Colonic mucosa (tissue), 4 donors: ENCODE results near the gene GTPBP3. TPM values are rescaled to one million over a fixed set of nuclear protein-coding genes. Genes with fewer than 3 reads are reported as not detected.

ENCODE experiments used
- DNase-seq: peaks from one replicate; pipeline ENCODE4 v3.0.0-alpha.2; 2020
- H3K27ac ChIP-seq: fragments of 200-600 bp; one replicate; pipeline ENCODE4 v1.8.0; 2021
- H3K27me3 ChIP-seq: fragments of 200-600 bp; one replicate; pipeline ENCODE4 v1.8.0; 2021
- H3K36me3 ChIP-seq: fragments of 200-600 bp; one replicate; pipeline ENCODE4 v1.8.0; 2021
- H3K4me1 ChIP-seq: fragments of 200-600 bp; one replicate; pipeline ENCODE4 v1.8.0; 2021; ENCODE audit warnings: mild to moderate bottlenecking
- H3K4me3 ChIP-seq: fragments of 200-600 bp; one replicate; pipeline ENCODE4 v1.8.0; 2021
- H3K9ac ChIP-seq, 2 donors: one replicate each; pipeline ENCODE4 v1.7.0; 2013; ENCODE audit warnings: control low read depth in 2 of 2, low read depth in 2 of 2, low read length in 2 of 2
- H3K9me3 ChIP-seq: fragments of 200-600 bp; one replicate; pipeline ENCODE4 v1.8.0; 2021
- intact Hi-C: fragments of 100-400 bp; cut with DNase I; formaldehyde crosslinking; loops from one replicate; pipeline ENCODE4 v1.14.1; 2022
- total RNA-seq, 2 donors: library from RNA; stranded (reverse); fragmentation: NEBNext Ultra II Directional in 1 of 2; extraction: Animal tissue kit (Norgen Biotek cat#: 25700) in 1 of 2; gene quantifications; one replicate each; pipeline ENCODE4 v1.2.1, GENCODE V29; 2021
- TF ChIP-seq, protein P1 (sequence below): fragments of 200-600 bp; IDR thresholded peaks from one replicate; pipeline ENCODE4 v1.8.0; 2022; ENCODE audit warnings: antibody characterized with exemption, mild to moderate bottlenecking
- donor health status: healthy.
- donor health status: DM: no; HTN: no; CAD: no.
- donor health status: DM: no; HTN: no; CAD: no.

The GTPBP3 gene, protein sequence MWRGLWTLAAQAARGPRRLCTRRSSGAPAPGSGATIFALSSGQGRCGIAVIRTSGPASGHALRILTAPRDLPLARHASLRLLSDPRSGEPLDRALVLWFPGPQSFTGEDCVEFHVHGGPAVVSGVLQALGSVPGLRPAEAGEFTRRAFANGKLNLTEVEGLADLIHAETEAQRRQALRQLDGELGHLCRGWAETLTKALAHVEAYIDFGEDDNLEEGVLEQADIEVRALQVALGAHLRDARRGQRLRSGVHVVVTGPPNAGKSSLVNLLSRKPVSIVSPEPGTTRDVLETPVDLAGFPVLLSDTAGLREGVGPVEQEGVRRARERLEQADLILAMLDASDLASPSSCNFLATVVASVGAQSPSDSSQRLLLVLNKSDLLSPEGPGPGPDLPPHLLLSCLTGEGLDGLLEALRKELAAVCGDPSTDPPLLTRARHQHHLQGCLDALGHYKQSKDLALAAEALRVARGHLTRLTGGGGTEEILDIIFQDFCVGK
- total RNA-seq = 10 to 100 TPM; 15.4 to 26.9 TPM

DNA sequence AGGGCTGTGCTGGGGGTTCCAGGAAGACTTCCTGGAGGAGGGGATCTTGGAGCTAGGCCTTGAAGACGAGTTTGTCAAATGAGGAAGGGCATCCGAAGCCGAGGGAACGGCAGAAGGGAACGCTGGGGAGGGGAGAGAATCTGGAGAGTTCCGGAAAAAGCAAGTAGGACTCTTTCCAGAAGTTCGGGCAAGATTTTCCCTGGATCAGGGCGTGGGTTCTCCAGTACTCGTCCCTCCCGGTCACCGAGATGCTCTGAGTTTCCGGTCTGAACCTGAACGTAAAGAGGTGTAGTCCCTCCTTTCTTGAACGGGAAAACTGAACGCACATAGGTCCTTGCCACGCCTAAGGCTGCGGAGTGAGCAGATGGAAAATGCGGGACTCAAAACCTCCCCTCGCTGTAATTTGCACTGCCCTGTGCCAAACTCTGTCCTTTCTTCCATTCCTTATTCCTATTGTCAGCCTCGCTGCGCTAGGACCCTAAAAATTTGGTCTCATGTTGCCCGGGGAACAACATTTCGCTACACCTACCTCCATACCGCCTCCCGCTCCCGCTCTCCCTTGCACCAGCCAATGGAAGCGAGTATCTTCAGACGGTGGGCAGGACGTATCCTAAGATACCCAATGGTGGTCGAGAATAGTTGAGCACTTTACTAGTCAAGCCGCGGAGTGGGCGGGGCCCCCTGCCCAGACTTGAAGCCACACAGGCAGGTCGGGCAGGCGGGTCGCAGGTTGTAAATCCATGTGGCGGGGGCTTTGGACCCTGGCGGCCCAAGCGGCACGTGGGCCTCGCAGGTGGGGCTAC is at the start of gene GTPBP3:
Gene GTPBP3, plus strand, starts transcription at position 682 of the 803 bp plus-strand sequence. Its CDS starts 59 bp downstream, at position 741.
- H3K27me3 ChIP-seq = no peaks in the 10 kb centered on the region
- peak within 1 kb of the TSS; percentile 90 to 97 for H3K9ac ChIP-seq
- H3K9me3 ChIP-seq = no peaks in the 10 kb centered on the region
- H3K27ac ChIP-seq = peak within 1 kb of the TSS; percentile 83
- H3K36me3 ChIP-seq = no peaks in the 10 kb centered on the region
- H3K4me3 ChIP-seq = peak within 1 kb of the TSS; percentile 56
- DNase-seq = peak; percentile 98
- intact Hi-C loops = no loop called here
- peaks cover 18% of the 10 kb centered on the region for H3K4me1 ChIP-seq
- TF ChIP-seq, protein P1, sequence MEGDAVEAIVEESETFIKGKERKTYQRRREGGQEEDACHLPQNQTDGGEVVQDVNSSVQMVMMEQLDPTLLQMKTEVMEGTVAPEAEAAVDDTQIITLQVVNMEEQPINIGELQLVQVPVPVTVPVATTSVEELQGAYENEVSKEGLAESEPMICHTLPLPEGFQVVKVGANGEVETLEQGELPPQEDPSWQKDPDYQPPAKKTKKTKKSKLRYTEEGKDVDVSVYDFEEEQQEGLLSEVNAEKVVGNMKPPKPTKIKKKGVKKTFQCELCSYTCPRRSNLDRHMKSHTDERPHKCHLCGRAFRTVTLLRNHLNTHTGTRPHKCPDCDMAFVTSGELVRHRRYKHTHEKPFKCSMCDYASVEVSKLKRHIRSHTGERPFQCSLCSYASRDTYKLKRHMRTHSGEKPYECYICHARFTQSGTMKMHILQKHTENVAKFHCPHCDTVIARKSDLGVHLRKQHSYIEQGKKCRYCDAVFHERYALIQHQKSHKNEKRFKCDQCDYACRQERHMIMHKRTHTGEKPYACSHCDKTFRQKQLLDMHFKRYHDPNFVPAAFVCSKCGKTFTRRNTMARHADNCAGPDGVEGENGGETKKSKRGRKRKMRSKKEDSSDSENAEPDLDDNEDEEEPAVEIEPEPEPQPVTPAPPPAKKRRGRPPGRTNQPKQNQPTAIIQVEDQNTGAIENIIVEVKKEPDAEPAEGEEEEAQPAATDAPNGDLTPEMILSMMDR = no peak

DNA sequence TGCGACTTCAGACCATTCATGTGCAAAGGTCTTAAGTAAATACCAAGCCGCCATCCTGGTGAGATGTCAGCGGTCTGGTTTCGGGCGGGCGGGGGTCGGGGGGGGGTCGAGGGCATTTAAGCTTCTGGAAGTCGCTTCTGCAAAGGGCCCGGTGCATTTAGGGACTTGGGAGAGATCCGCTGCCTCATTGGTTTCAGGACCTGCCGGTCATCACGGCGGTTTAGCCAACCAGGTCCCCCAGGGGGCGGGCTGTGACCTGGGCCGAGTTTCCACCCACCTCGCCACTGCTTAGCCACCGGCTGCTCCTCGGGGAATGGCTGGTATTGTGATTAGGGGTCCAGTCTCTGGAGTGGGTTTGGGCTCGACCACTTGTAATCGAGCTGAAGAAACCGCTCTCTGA is 47.9 kb upstream of the GTPBP3 start:
- intact Hi-C loops = no loop called here
- Histone ChIP-seq H3K4me3 (no peak overlapping the region), H3K4me1 (no peaks in the 10 kb centered on the region), H3K27ac (no peak overlapping the region), H3K9me3 (no peaks in the 10 kb centered on the region), H3K9ac (no peak overlapping the region), H3K27me3 (no peaks in the 10 kb centered on the region), H3K36me3 (no peaks in the 10 kb centered on the region)
- peak; percentile 68 for DNase-seq
- TF ChIP-seq, protein P1 = no peak

DNA sequence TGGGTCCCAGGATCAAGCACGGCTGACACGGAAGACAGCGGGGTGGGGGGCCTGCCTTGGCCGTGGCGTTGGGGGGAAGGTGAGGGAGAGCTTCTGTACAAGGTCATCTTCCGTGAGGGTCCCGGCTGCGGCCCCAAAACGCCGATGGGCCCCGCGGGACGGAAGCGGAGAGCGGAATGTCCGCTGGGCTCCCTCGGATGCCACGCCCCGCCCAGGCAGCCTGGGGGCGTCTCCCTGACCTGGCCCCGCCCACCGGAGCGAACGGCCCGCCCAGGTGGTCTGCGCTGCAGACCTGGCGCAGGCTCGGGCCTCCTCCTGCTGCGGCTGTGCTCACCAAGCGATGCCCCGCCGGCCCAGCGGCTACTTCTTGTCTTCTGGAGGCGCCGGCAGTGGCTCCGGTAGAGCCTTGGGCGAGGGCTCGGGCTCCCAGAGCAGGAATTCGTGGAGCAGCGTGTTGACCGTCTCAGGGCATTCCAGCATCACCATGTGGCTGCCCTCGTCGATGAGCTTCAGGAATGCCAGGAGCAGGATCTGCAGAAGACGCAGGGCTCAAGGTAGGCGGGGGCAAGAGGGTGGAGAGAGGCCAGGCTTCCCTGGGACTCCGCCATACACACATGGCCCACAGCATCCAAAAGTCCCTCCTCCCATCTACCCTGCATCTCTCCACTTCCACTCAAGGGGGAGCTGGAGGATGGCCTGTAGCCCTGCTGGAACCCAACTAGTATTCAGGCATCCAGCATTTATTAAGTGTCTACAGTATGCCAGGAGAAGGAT is 44.9 kb upstream of the GTPBP3 start:
- Histone ChIP-seq H3K4me3 (peak overlapping the region; percentile 63), H3K9me3 (no peaks in the 10 kb centered on the region), H3K27me3 (no peaks in the 10 kb centered on the region), H3K27ac (peak overlapping the region; percentile 54), H3K36me3 (no peaks in the 10 kb centered on the region), H3K4me1 (no peaks in the 10 kb centered on the region), H3K9ac (peak overlapping the region; percentile 40 to 87)
- intact Hi-C loops = loop anchor here (5.0 to 10.0 kb wide), 2 partner anchors 95 to 172 kb away; partner anchors contain the start of gene NXNL1
- peak; percentile 87 for DNase-seq
- TF ChIP-seq, protein P1 = peak; percentile 70

DNA sequence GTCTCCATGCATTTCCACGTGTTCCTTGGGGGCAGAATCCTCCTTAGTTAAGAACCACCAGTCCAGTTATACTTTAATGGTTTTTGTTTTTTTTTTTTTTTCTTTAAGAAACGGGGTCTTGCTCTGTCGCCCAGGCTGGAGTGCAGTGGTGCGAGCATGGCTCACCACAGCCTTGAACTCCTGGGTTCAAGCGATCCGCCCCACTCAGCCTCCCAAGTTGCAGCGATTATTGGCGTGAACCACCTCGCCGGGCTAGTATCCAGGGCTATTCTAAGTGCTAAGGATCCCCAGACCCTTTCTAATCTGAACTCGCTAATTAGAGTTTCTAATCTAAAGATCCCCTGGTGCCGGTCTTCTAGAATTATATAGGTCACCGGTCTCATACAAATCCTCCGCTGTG is 43.7 kb upstream of the GTPBP3 start:
- intact Hi-C loops = loop anchor here (5.0 to 10.0 kb wide), 2 partner anchors 94 to 171 kb away; partner anchors contain the start of gene NXNL1
- no peak overlapping the region for H3K27ac ChIP-seq

More for the DNA sequence above, 43.7 kb upstream of the GTPBP3 start:
- Histone ChIP-seq H3K9ac (peak overlapping the region in 1 of 2 donors; percentile 24), H3K4me3 (no peak overlapping the region), H3K4me1 (no peaks in the 10 kb centered on the region), H3K27me3 (no peaks in the 10 kb centered on the region), H3K36me3 (no peaks in the 10 kb centered on the region), H3K9me3 (no peaks in the 10 kb centered on the region)
- DNase-seq = no peak
- TF ChIP-seq, protein P1 = no peak
